SU-DHL-6 (cell line): ENCODE data around the gene LIM2.

Experiments used
- EZH2phosphoT487 ChIP-seq: fragments of 200-600 bp; sonication (generic), shearing (Covaris generic); conservative IDR thresholded peaks from 2 replicates; pipeline ENCODE4 v1.6.1; 2018; ENCODE audit warnings: mild to moderate bottlenecking, antibody characterized with exemption, low read length, moderate library complexity, mixed read lengths
- TF ChIP-seq, protein P1 (sequence below): fragments of 200-600 bp; sonication (generic); IDR thresholded peaks from one replicate; pipeline ENCODE4 v1.5.1; 2017; ENCODE audit warnings: antibody characterized with exemption, mild to moderate bottlenecking, low read length, moderate library complexity; ENCODE audit not compliant: insufficient read depth, poor library complexity, severe bottlenecking

GRCh38 chr19:51367255-51367564, 20.6 kb downstream of the LIM2 start:
- TF ChIP-seq, protein P1, sequence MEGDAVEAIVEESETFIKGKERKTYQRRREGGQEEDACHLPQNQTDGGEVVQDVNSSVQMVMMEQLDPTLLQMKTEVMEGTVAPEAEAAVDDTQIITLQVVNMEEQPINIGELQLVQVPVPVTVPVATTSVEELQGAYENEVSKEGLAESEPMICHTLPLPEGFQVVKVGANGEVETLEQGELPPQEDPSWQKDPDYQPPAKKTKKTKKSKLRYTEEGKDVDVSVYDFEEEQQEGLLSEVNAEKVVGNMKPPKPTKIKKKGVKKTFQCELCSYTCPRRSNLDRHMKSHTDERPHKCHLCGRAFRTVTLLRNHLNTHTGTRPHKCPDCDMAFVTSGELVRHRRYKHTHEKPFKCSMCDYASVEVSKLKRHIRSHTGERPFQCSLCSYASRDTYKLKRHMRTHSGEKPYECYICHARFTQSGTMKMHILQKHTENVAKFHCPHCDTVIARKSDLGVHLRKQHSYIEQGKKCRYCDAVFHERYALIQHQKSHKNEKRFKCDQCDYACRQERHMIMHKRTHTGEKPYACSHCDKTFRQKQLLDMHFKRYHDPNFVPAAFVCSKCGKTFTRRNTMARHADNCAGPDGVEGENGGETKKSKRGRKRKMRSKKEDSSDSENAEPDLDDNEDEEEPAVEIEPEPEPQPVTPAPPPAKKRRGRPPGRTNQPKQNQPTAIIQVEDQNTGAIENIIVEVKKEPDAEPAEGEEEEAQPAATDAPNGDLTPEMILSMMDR = no peak
- TF ChIP-seq EZH2phosphoT487 = no peak
